ENCODE results near the gene ZBED3. TPM values are rescaled to one million over a fixed set of nuclear protein-coding genes. Genes with fewer than 3 reads are reported as not detected.

The ZBED3 gene
- total RNA-seq, 1 experiment from 2014 or later, result 7.8 TPM

DNA sequence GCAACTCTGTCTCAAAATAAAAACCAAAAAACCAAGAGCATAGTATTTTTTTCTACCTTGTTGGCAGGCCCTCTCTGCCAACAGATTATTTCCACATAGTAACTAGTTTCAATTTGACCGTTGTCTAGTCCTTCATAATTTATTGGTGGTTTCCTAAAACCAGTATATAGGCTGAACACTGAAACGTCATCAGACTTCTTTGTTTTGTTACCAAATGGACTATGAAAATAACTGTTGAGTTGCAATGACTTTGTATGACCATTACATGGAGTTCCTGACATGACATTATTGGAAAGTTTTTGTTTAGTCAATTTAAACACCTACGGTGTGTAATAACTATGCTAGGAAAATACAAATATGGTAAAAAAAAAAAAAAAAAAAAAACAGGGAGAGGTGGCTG is 55.2 kb downstream of the ZBED3 start:
- Histone ChIP-seq H3K27me3 (ENCODE audit: insufficient read depth, low read length) (no peaks in the 10 kb centered on the region), H3K27ac (ENCODE audit: insufficient read length, low read depth, low read length) (no peak overlapping the region)
- H3K27ac Mint-ChIP-seq, result no peak overlapping the region

More for the DNA sequence above, 55.2 kb downstream of the ZBED3 start:
- Histone ChIP-seq H3K4ac (ENCODE audit: low read depth, low read length) (no peak overlapping the region), H2AFZ (ENCODE audit: low read length) (no peak overlapping the region), H4K8ac (replicated peaks; ENCODE audit: insufficient read length, low read depth, low read length) (no peak overlapping the region), H2BK20ac (ENCODE audit: low read depth, low read length, poor library complexity, severe bottlenecking) (no peak overlapping the region), H3K23me2 (ENCODE audit: insufficient read length, low read depth, low read length, poor library complexity, severe bottlenecking) (peaks cover 7% of the 10 kb centered on the region), H4K5ac (ENCODE audit: insufficient read length, low read depth, low read length) (no peak overlapping the region), H3K4me1 (ENCODE audit: insufficient read depth, low read length) (no peaks in the 10 kb centered on the region), H2BK5ac (ENCODE audit: insufficient read length, low read length) (no peak overlapping the region), H4K20me1 (ENCODE audit: control insufficient read depth, insufficient read depth, insufficient read length) (no peaks in the 10 kb centered on the region), H3T11ph (ENCODE audit: low read length) (no peak overlapping the region), H3K4me2 (ENCODE audit: insufficient read depth, insufficient read length, low read length) (no peak overlapping the region), H2AK5ac (ENCODE audit: insufficient read length, low read length) (no peak overlapping the region), H2BK120ac (ENCODE audit: low read depth, low read length, poor library complexity, severe bottlenecking) (no peak overlapping the region), H3K79me2 (ENCODE audit: insufficient read depth, low read length) (no peaks in the 10 kb centered on the region), H2BK15ac (ENCODE audit: low read depth, low read length) (no peak overlapping the region), H3K23ac (ENCODE audit: insufficient read length, low read depth, low read length) (no peak overlapping the region), H2BK12ac (ENCODE audit: insufficient read length, low read depth, low read length) (no peak overlapping the region), H3K18ac (ENCODE audit: insufficient read length, low read depth, low read length) (no peak overlapping the region), H4K91ac (ENCODE audit: insufficient read length, low read depth, low read length) (no peak overlapping the region), H3K56ac (ENCODE audit: insufficient read length, low read depth, low read length) (no peak overlapping the region), H3K79me1 (ENCODE audit: insufficient read depth, low read depth, low read length, poor library complexity, severe bottlenecking) (no peaks in the 10 kb centered on the region), H3K9me3 (ENCODE audit: control insufficient read depth, low read depth, low read length) (peaks cover 19% of the 10 kb centered on the region), H3K14ac (ENCODE audit: insufficient read depth, low read length) (no peak overlapping the region), H3K9ac (ENCODE audit: extremely low read depth, insufficient read length, low read length) (no peak overlapping the region)
- H3K27me3 Mint-ChIP-seq (ENCODE audit: low read depth), result peaks cover 29% of the 10 kb centered on the region
- TF ChIP-seq, protein P1, sequence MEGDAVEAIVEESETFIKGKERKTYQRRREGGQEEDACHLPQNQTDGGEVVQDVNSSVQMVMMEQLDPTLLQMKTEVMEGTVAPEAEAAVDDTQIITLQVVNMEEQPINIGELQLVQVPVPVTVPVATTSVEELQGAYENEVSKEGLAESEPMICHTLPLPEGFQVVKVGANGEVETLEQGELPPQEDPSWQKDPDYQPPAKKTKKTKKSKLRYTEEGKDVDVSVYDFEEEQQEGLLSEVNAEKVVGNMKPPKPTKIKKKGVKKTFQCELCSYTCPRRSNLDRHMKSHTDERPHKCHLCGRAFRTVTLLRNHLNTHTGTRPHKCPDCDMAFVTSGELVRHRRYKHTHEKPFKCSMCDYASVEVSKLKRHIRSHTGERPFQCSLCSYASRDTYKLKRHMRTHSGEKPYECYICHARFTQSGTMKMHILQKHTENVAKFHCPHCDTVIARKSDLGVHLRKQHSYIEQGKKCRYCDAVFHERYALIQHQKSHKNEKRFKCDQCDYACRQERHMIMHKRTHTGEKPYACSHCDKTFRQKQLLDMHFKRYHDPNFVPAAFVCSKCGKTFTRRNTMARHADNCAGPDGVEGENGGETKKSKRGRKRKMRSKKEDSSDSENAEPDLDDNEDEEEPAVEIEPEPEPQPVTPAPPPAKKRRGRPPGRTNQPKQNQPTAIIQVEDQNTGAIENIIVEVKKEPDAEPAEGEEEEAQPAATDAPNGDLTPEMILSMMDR (conservative IDR thresholded peaks at IDR 0.05), result no peak
- peaks cover 20 to 35% (median 26%) of the 10 kb centered on the region in 3 experiments for H3K36me3 Mint-ChIP-seq (ENCODE audit: insufficient read depth in 1 of 3, low read depth in 3 of 3)
- H3K9me3 Mint-ChIP-seq, result peaks cover 24 to 25% of the 10 kb centered on the region in 2 experiments
- peak overlapping the region in 1 of 2 experiments; percentile 87; a peak in 2 of 5 replicates for H3K4me3 Mint-ChIP-seq
- DNase-seq, result no peak
- WGBS (ENCODE audit: extremely low coverage, insufficient read length, low lambda C conversion rate), result no CpG with 5 or more reads among the region's 3 CpGs
- H3K4me1 Mint-ChIP-seq, result peaks cover 5 to 11% of the 10 kb centered on the region in 2 experiments; a peak in 3 of 4 replicates
